GM21423 (cell line): ENCODE results near the gene ADRA2C.

Experiments
- ATAC-seq: cut with Tn5 transposase; IDR thresholded peaks from one replicate; pipeline ENCODE4 v1.9.1; 2021; ENCODE audit warnings: mild to moderate bottlenecking, moderate library complexity; ENCODE audit not compliant: unreplicated experiment

Gene ADRA2C

DNA sequence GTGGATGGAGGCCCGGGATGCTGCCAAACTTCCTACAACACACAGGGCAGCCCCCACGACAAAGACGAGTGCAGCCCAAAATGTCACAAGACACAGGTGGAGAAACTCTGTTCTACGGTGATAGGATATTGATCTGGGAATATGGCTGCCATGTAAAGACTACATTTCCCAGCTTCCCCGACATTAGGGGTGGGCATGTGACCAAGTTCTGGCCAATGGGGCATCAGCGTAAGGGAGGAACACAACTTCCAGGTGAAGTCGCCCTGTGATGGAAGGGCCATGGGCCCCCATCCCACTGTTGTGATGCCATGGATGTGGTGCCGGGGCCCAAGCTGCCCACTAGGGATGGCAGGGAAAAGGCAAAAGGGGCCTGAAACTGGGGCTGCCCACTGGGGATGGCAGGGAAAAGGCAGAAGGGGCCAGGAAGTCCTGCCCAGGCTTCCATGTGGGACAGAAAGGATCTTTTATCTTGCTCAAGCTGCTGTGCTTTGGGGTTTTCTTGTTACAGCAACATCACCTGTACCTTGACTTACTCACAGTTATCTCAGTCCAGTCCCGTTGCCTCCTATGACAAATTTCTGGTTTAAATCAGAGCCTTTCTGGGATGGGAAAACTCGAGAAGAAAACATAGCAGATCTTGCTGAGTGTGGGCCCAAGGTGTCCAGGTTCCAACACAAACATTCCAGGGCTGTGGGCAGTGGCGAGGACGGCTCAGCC lies 9.7 kb upstream of the ADRA2C start:
- no peak for ATAC-seq

DNA sequence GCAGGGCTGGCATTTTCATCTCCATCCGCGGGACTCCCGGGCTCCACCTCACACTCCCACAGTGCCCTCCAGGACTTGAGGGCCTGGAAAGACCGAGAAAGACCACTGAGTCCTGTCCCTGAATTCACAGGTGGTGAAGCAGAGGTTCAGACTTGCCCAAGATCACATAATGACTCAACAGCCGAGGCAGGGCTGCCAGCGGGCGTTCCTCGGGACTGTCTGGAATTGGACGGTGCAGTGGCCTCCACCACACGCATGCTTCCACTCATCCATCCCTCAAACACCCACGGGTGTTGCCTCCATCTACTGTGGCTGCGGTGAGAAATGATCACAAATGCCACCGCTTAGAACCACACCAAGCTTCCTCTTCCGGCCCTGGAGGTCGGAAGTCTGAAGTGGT lies 6.9 kb upstream of the ADRA2C start:
- no peak for ATAC-seq

DNA sequence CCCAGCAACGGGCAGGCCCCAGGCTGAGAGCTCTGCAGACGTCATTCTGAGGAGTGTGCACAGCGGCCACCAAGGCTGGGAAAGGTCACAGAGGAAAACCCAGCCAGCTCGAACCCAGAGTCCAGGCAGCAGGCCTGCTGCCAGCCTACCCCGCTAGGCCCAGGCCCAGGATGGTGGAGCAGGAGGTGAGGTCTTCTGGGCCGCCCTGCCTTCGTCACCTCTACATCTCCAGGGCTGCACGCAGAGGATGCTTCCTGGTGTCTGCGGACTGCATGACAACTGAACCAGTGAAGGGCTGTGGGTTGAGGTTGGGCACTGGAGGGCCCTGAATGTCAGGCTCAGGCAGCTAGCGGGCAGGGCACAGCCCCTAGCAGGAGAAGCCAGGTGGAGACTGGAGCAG lies 5.8 kb upstream of the ADRA2C start:
- ATAC-seq, result no peak

DNA sequence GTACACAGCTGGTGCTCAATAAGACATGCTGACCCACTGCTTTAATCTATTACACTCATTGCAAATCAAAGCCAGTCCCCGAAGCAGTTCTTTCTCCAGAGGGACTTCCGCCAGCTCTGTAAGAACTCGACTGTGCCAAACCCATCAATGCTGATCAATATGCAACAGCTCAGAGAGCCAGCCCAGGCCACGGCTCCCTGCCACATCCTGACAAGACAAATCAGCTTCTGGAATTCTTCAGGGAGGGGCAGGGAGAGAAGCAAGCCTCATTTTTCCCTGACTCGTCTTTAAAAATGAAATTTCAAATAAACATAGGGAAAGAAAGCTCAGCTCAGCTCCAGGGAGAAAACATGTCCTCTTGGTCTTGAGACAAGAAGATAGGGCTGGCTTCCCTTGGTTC lies 5.3 kb upstream of the ADRA2C start:
- ATAC-seq, result no peak

DNA sequence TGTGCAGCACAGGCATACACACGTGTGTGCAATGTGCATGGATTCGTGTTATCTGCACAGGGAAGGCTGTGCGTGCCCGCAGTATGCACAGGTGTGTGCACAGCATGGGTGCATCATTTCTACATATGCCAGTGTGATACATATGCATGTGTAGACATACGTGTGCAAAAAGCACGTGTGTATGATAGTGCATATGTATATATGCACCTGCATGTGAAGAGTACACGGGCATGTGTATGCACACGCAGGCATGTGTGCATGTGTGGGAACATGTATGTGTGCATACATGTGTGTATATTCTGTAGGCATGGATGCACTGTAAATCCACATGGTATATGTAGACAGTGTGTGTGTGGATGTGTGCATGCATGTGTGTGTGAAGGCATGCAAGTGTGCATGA lies 3.9 kb upstream of the ADRA2C start:
- ATAC-seq, result no peak

DNA sequence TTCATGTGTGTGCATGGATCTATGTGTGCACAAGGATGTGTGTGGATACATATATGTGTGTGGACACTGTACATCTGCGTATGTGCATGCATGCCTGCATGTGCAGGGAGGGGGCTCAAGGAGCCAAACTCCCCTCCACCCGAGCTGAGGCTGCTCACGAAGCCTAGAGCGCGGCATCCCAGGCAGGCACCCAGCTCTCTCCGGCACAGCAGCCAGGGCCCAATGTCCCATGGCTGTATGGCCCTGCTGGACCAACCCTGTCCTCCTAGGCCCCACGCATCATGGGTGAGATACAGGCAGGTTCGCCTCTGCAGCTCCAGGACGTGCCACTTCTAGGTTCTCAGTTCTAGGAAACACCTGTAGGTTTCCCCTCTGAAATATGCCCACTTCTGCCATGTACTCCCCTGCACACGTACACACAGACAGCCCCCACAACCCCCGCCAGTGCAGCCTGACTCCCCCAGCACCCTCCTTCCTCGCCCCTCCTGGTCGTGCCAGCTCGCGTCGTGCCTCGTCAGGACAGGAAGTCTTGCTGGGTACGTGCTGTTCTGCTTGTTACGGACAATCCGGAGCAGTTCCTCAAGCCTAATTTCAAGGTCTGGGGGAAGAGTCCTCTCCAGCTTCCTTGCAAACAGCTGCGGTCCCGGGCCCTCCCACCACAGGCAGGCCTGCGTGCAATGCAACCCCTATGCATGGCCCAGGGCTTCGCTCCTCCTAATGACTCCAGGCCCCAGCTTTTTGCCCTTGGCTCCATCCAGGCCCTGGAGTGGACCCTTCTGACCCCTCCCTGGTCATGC lies 3.2 kb upstream of the ADRA2C start:
- ATAC-seq, result no peak

DNA sequence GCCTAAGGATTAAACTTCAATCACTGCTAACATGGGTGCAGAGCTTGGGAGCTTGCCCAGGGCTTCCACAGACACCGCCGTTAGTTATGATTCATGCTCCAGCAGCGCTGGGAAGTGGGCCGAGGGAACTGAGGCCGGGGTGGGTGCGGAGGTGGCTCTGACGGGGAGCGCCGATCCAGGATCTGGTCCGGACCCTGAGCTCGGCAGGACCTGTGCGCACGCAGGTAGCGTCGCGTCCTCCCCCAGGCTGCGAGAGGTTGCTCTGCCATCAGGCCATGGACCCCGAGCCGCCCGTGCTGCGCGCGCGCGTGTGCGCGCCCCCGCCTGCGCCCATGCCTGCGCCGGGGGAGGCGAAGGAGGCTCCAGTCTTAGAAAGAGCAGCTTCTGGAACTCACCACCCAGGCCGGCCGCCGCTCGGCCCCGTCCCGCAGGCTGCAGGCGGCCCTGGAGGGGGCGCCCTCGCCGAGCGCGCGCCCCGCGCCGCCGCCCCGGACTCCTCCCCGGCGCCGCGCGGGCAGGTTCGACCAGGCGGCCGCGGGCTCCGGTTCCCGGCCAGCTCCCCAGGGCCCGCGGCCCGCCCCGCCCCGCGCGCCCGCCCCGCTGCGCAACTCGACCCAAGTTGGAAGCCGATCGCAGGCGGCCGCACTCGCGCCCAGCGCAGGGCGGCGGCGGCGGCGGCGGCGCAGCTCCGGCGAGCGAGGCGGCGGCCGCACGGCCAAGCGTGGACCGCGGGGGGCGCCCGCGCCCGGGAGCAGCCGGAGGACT lies 732 bp upstream of the ADRA2C start:
- ATAC-seq, result no peak

DNA sequence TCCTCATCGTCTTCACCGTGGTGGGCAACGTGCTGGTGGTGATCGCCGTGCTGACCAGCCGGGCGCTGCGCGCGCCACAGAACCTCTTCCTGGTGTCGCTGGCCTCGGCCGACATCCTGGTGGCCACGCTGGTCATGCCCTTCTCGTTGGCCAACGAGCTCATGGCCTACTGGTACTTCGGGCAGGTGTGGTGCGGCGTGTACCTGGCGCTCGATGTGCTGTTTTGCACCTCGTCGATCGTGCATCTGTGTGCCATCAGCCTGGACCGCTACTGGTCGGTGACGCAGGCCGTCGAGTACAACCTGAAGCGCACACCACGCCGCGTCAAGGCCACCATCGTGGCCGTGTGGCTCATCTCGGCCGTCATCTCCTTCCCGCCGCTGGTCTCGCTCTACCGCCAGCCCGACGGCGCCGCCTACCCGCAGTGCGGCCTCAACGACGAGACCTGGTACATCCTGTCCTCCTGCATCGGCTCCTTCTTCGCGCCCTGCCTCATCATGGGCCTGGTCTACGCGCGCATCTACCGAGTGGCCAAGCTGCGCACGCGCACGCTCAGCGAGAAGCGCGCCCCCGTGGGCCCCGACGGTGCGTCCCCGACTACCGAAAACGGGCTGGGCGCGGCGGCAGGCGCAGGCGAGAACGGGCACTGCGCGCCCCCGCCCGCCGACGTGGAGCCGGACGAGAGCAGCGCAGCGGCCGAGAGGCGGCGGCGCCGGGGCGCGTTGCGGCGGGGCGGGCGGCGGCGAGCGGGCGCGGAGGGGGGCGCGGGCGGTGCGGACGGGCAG lies 792 bp downstream of the ADRA2C start:
- no peak for ATAC-seq

DNA sequence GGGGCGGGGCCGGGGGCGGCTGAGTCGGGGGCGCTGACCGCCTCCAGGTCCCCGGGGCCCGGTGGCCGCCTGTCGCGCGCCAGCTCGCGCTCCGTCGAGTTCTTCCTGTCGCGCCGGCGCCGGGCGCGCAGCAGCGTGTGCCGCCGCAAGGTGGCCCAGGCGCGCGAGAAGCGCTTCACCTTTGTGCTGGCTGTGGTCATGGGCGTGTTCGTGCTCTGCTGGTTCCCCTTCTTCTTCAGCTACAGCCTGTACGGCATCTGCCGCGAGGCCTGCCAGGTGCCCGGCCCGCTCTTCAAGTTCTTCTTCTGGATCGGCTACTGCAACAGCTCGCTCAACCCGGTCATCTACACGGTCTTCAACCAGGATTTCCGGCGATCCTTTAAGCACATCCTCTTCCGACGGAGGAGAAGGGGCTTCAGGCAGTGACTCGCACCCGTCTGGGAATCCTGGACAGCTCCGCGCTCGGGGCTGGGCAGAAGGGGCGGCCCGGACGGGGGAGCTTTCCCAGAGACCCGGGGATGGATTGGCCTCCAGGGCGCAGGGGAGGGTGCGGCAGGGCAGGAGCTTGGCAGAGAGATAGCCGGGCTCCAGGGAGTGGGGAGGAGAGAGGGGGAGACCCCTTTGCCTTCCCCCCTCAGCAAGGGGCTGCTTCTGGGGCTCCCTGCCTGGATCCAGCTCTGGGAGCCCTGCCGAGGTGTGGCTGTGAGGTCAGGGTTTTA lies 1.5 kb downstream of the ADRA2C start:
- no peak for ATAC-seq

DNA sequence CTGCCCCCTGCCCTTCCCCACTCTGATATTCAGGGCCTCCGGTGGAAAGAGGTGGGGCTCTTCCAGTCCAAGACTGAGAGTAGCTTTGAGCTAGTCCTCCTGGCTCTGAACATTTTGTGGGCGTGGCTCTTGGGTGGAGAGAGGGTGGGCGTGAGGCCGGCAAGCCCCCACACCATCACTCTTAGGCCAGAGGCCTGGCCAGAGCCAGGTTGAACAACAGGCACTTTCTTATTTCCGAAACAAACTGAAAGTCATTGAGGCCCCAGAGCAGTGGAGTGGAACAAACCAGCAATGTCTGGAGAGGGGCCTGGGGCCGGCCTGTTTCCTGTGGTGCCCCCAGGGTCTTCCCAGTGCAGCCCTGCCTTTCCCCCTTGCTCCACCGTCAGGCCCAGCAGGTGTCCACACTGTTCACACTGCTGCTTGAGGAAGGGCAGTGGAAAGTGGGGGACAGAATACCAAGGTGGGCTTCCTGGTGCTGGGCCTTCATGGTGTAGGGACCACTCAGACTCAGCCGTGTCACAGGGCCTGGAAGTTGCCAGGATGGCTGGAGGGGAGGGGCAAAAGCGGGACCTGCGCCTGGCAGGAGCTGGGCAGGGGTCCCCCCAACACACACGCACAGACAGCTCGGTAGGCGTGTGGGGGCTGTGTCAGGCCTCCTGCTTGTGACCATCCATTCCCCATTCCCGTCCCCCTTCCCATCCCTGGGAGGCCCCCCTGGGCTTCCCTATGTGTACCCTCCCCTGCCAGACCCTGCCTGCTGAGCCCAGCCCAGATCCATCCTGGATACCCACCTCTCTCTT lies 2.9 kb downstream of the ADRA2C start:
- ATAC-seq, result no peak

DNA sequence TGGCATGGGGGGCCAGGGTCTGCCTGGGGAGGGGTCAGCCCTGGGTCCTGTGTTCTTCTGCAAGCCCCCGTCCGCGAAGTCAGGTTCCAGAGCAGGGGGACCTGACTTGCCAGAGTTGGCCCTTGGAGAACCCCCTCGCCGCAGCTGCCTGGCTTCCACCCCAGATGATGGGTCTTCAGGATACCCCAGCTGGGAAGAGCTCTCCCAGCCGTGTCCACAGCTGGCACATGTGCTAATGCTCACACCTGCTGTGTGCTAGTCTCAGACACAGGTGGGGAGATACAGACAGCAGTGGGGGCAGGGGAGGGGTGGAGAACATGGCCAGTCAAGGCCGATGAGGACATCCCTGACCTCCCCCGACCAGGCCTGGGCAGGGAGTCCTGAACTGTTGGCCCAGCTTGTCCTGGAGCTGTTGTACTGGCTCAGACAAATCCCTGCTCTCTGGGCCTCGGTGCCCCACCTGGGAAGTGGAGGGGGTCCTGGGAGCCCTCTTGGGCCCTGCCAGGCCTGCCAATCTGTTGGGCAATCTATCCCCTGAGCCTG lies 3.5 kb downstream of the ADRA2C start:
- no peak for ATAC-seq

DNA sequence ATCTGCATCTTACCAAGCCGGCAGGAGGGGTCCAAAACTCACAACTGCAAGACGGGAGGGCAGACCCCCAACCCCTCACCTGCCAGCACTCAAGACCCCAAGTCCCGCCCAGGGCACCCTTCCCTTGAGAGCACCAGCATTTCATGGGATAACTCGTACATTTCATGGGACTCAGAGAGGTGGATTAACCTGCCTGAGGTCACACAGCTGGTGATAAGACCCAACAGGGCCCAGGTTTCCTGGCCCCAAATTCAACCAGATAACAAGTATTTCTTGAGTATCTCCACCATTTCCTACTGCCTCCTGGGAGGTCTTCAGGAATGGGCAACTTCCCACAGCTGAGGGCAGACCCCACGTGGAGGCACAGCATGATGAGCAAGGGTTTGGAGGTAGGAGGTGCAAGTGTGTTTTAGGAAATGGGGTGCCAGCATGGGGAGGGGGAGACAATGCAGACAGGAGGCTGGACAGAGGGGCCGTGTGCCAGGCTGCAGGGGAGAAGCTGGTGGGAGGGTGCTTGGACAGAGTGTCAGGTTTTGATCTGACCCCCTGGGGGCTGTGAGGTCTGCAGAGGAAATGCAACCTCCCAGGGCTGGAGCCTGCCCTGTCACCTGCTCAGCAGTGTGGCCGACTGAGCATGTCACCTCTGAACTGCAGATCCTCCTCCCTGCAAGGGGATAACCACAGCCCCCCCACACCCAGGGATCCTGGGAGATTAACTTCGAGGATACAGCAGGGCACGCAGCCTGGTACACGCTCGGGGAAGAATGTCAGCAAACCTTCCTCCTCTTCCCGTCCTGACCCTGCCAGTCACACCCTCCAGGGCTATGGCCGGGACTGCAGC lies 4.4 kb downstream of the ADRA2C start:
- no peak for ATAC-seq

DNA sequence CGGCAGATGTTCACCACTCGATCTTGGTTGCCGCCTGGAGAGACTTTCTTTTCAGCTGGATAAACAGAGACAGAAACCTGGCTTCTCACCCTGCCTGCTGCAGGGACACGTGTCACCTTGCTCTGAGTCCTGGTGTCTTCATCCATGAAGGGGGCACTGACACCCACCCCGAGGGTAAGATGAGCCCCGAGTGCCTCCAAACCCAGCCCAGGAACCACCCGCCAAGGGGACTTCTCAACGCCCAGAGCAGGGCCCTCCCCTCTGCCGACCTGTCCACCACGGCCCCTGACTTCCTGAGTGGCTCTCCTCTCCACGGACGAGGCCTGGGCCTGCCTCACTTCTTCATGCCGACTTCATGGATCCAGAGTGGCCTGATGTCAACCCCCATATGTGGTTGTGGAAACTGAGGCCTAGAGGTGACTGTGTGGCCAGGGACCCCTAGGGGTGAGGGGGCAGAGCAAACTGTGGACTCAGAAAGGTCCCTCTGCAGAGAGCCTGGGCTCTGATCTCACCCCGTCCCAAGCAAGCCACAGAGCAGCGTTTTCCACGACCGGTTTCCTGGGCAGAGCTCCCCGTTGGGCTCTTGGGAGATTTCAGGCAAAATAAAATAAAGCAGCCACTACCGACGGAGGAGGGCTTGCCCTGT lies 5.1 kb downstream of the ADRA2C start:
- ATAC-seq, result no peak

DNA sequence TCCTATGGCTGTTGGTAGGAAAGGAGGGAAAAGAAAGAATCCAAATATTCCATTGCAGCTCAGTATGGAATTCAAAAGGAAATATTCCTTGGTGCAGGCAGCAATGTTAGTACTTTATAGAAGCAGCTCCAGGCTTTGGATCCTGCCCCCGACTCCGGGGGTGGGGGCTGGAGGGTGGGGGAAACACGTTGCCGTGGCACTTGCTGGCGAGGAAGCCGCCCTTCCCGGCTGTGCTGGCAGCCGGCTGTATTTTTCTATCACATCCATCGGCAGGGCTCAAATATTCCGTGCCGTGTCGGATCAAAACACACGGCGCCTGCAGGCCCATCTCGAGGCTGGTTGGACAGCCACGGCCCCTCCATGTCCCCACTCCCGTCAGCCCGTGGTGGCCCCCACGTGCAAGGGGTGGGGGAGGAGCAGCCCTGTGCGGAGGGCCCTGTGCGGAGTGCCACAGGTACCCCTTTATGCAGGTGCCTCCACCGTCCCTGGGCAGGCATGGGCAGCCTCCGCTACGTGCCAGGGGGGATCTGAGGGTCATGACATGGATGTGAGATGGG lies 5.8 kb downstream of the ADRA2C start:
- ATAC-seq, result no peak

DNA sequence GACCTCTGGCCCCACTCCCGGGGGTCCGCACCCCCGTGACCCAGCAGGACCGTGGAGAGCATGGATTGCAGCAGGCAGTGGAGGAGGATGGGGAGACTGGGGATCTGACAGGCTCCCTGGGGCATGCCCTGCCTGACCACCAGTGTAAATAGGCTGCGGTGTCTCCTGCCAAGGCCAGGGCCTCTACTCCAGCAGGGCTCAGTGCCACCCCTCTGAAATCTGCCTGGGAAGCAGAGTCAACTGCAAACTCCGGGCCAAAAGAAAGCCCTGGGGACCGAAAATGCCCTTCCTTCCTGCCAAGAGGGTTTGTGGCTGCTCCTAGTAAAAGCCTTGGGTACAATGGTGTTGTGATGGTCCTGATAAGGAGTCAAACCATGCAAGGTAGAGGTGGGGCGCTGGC lies 6.4 kb downstream of the ADRA2C start:
- ATAC-seq, result no peak

DNA sequence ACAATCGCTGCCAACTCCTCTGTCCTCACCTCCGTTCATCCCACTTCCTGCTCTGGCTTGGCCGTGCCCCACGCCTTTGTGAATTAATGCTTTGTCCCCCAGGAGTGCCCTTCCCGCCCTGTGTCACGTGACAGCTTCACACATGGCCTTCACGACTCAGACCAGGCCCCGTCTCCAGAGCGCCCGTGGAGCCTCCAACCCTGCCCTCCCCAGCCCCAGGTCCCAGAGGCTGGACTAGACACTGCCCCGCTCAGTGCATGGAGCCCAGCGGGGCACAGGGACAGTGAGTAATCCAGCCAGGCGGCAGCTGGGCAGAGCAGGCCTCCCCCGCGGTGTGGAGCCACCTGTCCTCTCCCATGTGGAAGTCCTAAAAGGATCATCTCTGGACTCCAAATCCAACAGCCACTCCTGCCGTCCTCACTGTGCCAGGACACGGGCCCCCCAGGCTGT lies 7.4 kb downstream of the ADRA2C start:
- no peak for ATAC-seq

DNA sequence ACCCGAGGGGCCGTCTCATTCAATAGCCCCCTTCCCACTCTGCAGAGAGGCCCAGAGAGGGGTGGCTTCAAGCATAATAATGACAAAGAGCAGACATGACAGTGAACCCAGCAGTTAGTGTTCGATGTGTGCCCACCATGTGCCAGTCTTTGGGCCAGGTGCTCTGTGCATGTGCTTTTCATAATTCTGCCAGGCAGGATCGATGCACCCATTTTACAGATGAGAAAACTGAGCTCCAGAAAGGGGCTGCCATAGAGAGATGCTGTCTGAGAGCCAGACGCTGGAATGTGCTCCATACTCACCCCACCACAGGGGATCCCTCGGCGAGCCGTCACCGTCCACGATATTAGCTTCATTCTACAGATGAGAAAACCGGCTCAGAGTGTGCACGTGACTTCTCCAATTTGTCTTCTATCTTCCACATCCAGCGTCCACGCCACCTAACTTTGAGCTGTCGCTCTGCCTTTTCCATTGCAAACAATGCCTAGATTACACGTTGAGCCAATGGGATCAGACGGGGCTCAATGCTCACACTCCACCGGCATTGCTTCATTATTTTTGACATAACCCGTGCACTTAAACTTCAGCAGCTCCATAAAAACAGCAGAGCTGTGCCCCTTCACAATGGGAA lies 8.2 kb downstream of the ADRA2C start:
- ATAC-seq, result no peak
